Prostate gland (tissue), 1 donor: ENCODE results near the gene PM20D1.

ENCODE experiments used
- POLR2A ChIP-seq: fragments of 450-650 bp; IDR thresholded peaks from one replicate; pipeline ENCODE4 v1.6.1; 2016; ENCODE audit warnings: antibody characterized with exemption, mild to moderate bottlenecking
- POLR2AphosphoS5 ChIP-seq: sonication (generic); formaldehyde crosslinking; IDR thresholded peaks from one replicate; pipeline ENCODE4 v1.6.1; 2017; ENCODE audit warnings: antibody characterized with exemption

- TF ChIP-seq POLR2AphosphoS5 (peak; percentile 10), POLR2A (no peak)
These were observed 66.0 kb downstream of the PM20D1 start for GRCh38 chr1:205783904-205784303.
